WTC11 (cell line): Measurements from ENCODE around the gene BRCA1. TPM values are rescaled to one million over a fixed set of nuclear protein-coding genes. Genes with fewer than 3 reads are reported as not detected.

Experiments used
- ATAC-seq: fragments of 200-7000 bp; cut with Tn5 transposase; 2 replicates; pipeline ENCODE4 v1.10.0; 2021; ENCODE audit warnings: mild to moderate bottlenecking, moderate library complexity
- CTCF ChIA-PET: fragments of 300-600 bp; sonication (Branson Sonifier 250); formaldehyde crosslinking; loops from one replicate; lab custom pipeline; 2021; ENCODE audit warnings: antibody characterized with exemption; lab: Charles Lee
- POLR2A ChIA-PET: fragments of 350-600 bp; sonication (Branson Sonifier 250); formaldehyde crosslinking; loops from one replicate; lab custom pipeline; 2021; ENCODE audit warnings: antibody characterized with exemption; lab: Charles Lee
- DNase-seq: peaks from one replicate; pipeline ENCODE4 v3.0.0; 2021; ENCODE audit warnings: low spot score
- H3K27ac Mint-ChIP-seq: 2 replicates; pipeline ENCODE4 v1.8.0; 2021; ENCODE audit warnings: mixed read lengths
- H3K27me3 Mint-ChIP-seq: 2 replicates; pipeline ENCODE4 v1.8.0; 2021; ENCODE audit warnings: low read depth, mild to moderate bottlenecking, moderate library complexity, mixed read lengths
- H3K36me3 Mint-ChIP-seq: 2 replicates; pipeline ENCODE4 v1.8.0; 2021; ENCODE audit warnings: mixed read lengths
- H3K4me1 Mint-ChIP-seq: 2 replicates; pipeline ENCODE4 v1.8.0; 2022; ENCODE audit warnings: mixed read lengths
- H3K4me3 Mint-ChIP-seq: 2 replicates; pipeline ENCODE4 v1.8.0; 2021; ENCODE audit warnings: mild to moderate bottlenecking, moderate library complexity, mixed read lengths
- H3K9me3 Mint-ChIP-seq: 2 replicates; pipeline ENCODE4 v1.8.0; 2021; ENCODE audit warnings: mixed read lengths
- ATF1 ChIP-seq: sonication (generic); formaldehyde crosslinking; IDR thresholded peaks from 2 replicates; pipeline ENCODE4 v1.8.1; 2023; ENCODE audit warnings: mild to moderate bottlenecking, moderate library complexity, missing genetic modification reagents
- ATF2 ChIP-seq: sonication (generic); formaldehyde crosslinking; IDR thresholded peaks from 2 replicates; pipeline ENCODE4 v1.8.1; 2022; ENCODE audit warnings: low read depth, missing genetic modification reagents, borderline replicate concordance
- ATF3 ChIP-seq: sonication (generic); formaldehyde crosslinking; conservative IDR thresholded peaks from 2 replicates; pipeline ENCODE4 v1.8.1; 2022; ENCODE audit warnings: mild to moderate bottlenecking, missing genetic modification reagents
- E2F5 ChIP-seq: sonication (generic); formaldehyde crosslinking; IDR thresholded peaks from 2 replicates; pipeline ENCODE4 v1.8.1; 2022; ENCODE audit warnings: mild to moderate bottlenecking, moderate library complexity, missing genetic modification reagents
- ERG ChIP-seq: fragments of 250-450 bp; sonication (Bioruptor Pico); IDR thresholded peaks from 2 replicates; pipeline ENCODE4 v1.8.0; 2021; ENCODE audit warnings: mild to moderate bottlenecking
- FOXP4 ChIP-seq: sonication (generic); formaldehyde crosslinking; IDR thresholded peaks from 2 replicates; pipeline ENCODE4 v1.8.0; 2022; ENCODE audit warnings: mild to moderate bottlenecking, missing genetic modification reagents
- GABPB1 ChIP-seq: sonication (generic); formaldehyde crosslinking; IDR thresholded peaks from 2 replicates; pipeline ENCODE4 v1.8.1; 2023; ENCODE audit warnings: mild to moderate bottlenecking, missing genetic modification reagents
- GTF2I ChIP-seq: fragments of 250-450 bp; sonication (Bioruptor Pico); conservative IDR thresholded peaks from 2 replicates; pipeline ENCODE4 v1.4.0; 2021; ENCODE audit warnings: mild to moderate bottlenecking
- MYBL2 ChIP-seq: sonication (generic); formaldehyde crosslinking; IDR thresholded peaks from 2 replicates; pipeline ENCODE4 v1.8.1; 2023; ENCODE audit warnings: mild to moderate bottlenecking, moderate library complexity, missing genetic modification reagents
- NFYB ChIP-seq: sonication (generic); formaldehyde crosslinking; conservative IDR thresholded peaks from 2 replicates; pipeline ENCODE4 v1.8.0; 2022; ENCODE audit warnings: low read depth, missing genetic modification reagents
- NR2C2 ChIP-seq: sonication (generic); formaldehyde crosslinking; IDR thresholded peaks from 2 replicates; pipeline ENCODE4 v1.8.0; 2022; ENCODE audit warnings: mild to moderate bottlenecking, missing genetic modification reagents
- OVOL2 ChIP-seq: fragments of 250-450 bp; sonication (Bioruptor Pico); IDR thresholded peaks from 2 replicates; pipeline ENCODE4 v1.9.0; 2021; ENCODE audit warnings: mild to moderate bottlenecking, borderline replicate concordance
- RORB ChIP-seq: fragments of 250-450 bp; sonication (Bioruptor Pico); IDR thresholded peaks from 2 replicates; pipeline ENCODE4 v1.9.0; 2021; ENCODE audit warnings: mild to moderate bottlenecking
- SMAD3 ChIP-seq: sonication (generic); formaldehyde crosslinking; IDR thresholded peaks from 2 replicates; pipeline ENCODE4 v1.8.0; 2022; ENCODE audit warnings: missing genetic modification reagents, mild to moderate bottlenecking, borderline replicate concordance
- SMAD4 ChIP-seq: sonication (generic); formaldehyde crosslinking; IDR thresholded peaks from 2 replicates; pipeline ENCODE4 v1.8.0; 2022; ENCODE audit warnings: mild to moderate bottlenecking, missing genetic modification reagents
- SOX15 ChIP-seq: fragments of 250-450 bp; sonication (Bioruptor Pico); IDR thresholded peaks from 2 replicates; pipeline ENCODE4 v1.9.0; 2021; ENCODE audit warnings: mild to moderate bottlenecking
- SP1 ChIP-seq: sonication (generic); formaldehyde crosslinking; conservative IDR thresholded peaks from 2 replicates; pipeline ENCODE4 v1.8.1; 2022; ENCODE audit warnings: missing genetic modification reagents
- ZNF232 ChIP-seq: sonication (generic); formaldehyde crosslinking; IDR thresholded peaks from 2 replicates; pipeline ENCODE4 v1.8.0; 2022; ENCODE audit warnings: mild to moderate bottlenecking, missing genetic modification reagents
- ZNF263 ChIP-seq: sonication (generic); formaldehyde crosslinking; IDR thresholded peaks from 2 replicates; pipeline ENCODE4 v1.8.1; 2022; ENCODE audit warnings: low read depth, mild to moderate bottlenecking, moderate library complexity, missing genetic modification reagents
- ZNF317 ChIP-seq: sonication (generic); formaldehyde crosslinking; IDR thresholded peaks from 2 replicates; pipeline ENCODE4 v1.8.1; 2023; ENCODE audit warnings: low read depth, mild to moderate bottlenecking, moderate library complexity, missing genetic modification reagents, borderline replicate concordance
- ZNF423 ChIP-seq: fragments of 250-450 bp; sonication (Bioruptor Pico); IDR thresholded peaks from 2 replicates; pipeline ENCODE4 v2.1.2; 2022; ENCODE audit warnings: mild to moderate bottlenecking, moderate library complexity
- ZNF425 ChIP-seq: fragments of 250-450 bp; sonication (Bioruptor Pico); conservative IDR thresholded peaks from 2 replicates; pipeline ENCODE4 v1.9.0; 2021; ENCODE audit warnings: mild to moderate bottlenecking
- ZNF512 ChIP-seq: sonication (generic); formaldehyde crosslinking; IDR thresholded peaks from 2 replicates; pipeline ENCODE4 v1.8.1; 2022; ENCODE audit warnings: missing genetic modification reagents, borderline replicate concordance
- ZSCAN18 ChIP-seq: fragments of 250-450 bp; sonication (Bioruptor Pico); IDR thresholded peaks from 2 replicates; pipeline ENCODE4 v2.1.2; 2022; ENCODE audit warnings: mild to moderate bottlenecking, moderate library complexity
- total RNA-seq: library from RNA; stranded (reverse); gene quantifications from 3 replicates; pipeline ENCODE4 v1.2.3, GENCODE V29; 2021

BRCA1 gene
- total RNA-seq, 1 experiment from 2014 or later, result 37.8 TPM

GRCh38 chr17:43019418-43019817 is 105.7 kb downstream of the BRCA1 start (continued):
- TF ChIP-seq FOXP4, result no peak
- no peak for TF ChIP-seq SP1 (CRISPR knock-in tag)
- TF ChIP-seq ZNF425, result no peak
- TF ChIP-seq GABPB1 (CRISPR knock-in tag), result no peak
- TF ChIP-seq ZNF263 (CRISPR knock-in tag), result no peak

GRCh38 chr17:43018932-43019331 is 106.2 kb downstream of the BRCA1 start:
- TF ChIP-seq ZNF232, result no peak
- no peak for TF ChIP-seq ATF1 (CRISPR knock-in tag)
- TF ChIP-seq NR2C2, result no peak
- TF ChIP-seq ZNF317, result no peak
- TF ChIP-seq E2F5, result no peak
- TF ChIP-seq RORB, result no peak
- TF ChIP-seq GABPB1 (CRISPR knock-in tag), result no peak
- no peak for TF ChIP-seq MYBL2 (CRISPR knock-in tag)
- TF ChIP-seq GTF2I, result no peak
- no peak for TF ChIP-seq ZNF423
- no peak for TF ChIP-seq ATF2 (CRISPR knock-in tag)
- no peak for TF ChIP-seq ATF3
- TF ChIP-seq NFYB (CRISPR knock-in tag), result no peak
- no peak for TF ChIP-seq ERG (CRISPR knock-in tag)
- TF ChIP-seq SMAD4, result no peak
- TF ChIP-seq ZSCAN18 (CRISPR knock-in tag), result no peak
- no peak for TF ChIP-seq ZNF512 (CRISPR knock-in tag)
- no peak for TF ChIP-seq SOX15 (CRISPR knock-in tag)
- TF ChIP-seq OVOL2, result no peak
- TF ChIP-seq SMAD3 (CRISPR knock-in tag), result no peak
- H3K4me3 Mint-ChIP-seq, result no peak overlapping the region
- no peaks in the 10 kb centered on the region for H3K9me3 Mint-ChIP-seq
- peaks cover 37% of the 10 kb centered on the region for H3K4me1 Mint-ChIP-seq
- DNase-seq (no peak), ATAC-seq (no peak)
- H3K27me3 Mint-ChIP-seq, result no peaks in the 10 kb centered on the region
- ChIA-PET POLR2A (no interaction called here), CTCF (interaction anchor here (1.0 to 1.6 kb wide), 2 partner anchors 21 kb away, joined by 5 to 6 read pairs; partner anchors contain the start of gene RPL27)
- H3K27ac Mint-ChIP-seq, result no peak overlapping the region
- H3K36me3 Mint-ChIP-seq, result peaks cover 25% of the 10 kb centered on the region
